Left ventricle myocardium inferior (tissue), 1 donor: ENCODE data around the gene DPH2. TPM values are rescaled to one million over a fixed set of nuclear protein-coding genes. Genes with fewer than 3 reads are reported as not detected.

ENCODE experiments used
- DNase-seq: peaks from one replicate; pipeline ENCODE4 v3.0.0-alpha.2; 2020
- H3K27ac ChIP-seq: fragments of 200-600 bp; replicated peaks from 2 replicates; pipeline ENCODE4 v1.8.0; 2021
- H3K27me3 ChIP-seq: fragments of 200-600 bp; 2 replicates; pipeline ENCODE4 v1.8.0; 2021; ENCODE audit warnings: low read depth
- H3K36me3 ChIP-seq: fragments of 200-600 bp; 2 replicates; pipeline ENCODE4 v1.8.0; 2021
- H3K4me1 ChIP-seq: fragments of 200-600 bp; 2 replicates; pipeline ENCODE4 v1.8.0; 2021
- H3K4me3 ChIP-seq: fragments of 200-600 bp; 2 replicates; pipeline ENCODE4 v1.8.0; 2021; ENCODE audit warnings: mild to moderate bottlenecking, moderate library complexity
- H3K9me3 ChIP-seq: fragments of 200-600 bp; replicated peaks from 2 replicates; pipeline ENCODE4 v1.8.0; 2021
- CTCF ChIP-seq: fragments of 200-600 bp; IDR thresholded peaks from 2 replicates; pipeline ENCODE4 v1.8.0; 2021; ENCODE audit warnings: antibody characterized with exemption, mild to moderate bottlenecking, borderline replicate concordance
- intact Hi-C: fragments of 100-400 bp; cut with micrococcal nuclease; formaldehyde crosslinking; loops from one replicate; pipeline ENCODE4 v1.11.0; 2022
- total RNA-seq: library from RNA; stranded (reverse); fragmentation: NEBNext Ultra II Directional; extraction: Animal tissue kit (Norgen Biotek cat#: 25700); gene quantifications from one replicate; pipeline ENCODE4 v1.2.1, GENCODE V29; 2021
- donor health status: DM: no; HTN: yes; CAD: no; lungs with severe emphysema.

Gene DPH2
- total RNA-seq, 1 donor from 2014 or later, result 18.2 TPM

- Histone ChIP-seq H3K9me3 (no peaks in the 10 kb centered on the region), H3K27ac (no peak overlapping the region), H3K36me3 (no peaks in the 10 kb centered on the region), H3K27me3 (peaks cover 25% of the 10 kb centered on the region), H3K4me1 (peaks cover 36% of the 10 kb centered on the region), H3K4me3 (no peak overlapping the region)
- peak; percentile 44 for DNase-seq
- TF ChIP-seq CTCF, result no peak
- intact Hi-C loops, result loop anchor here (5.0 kb wide), 1 partner anchor 172 kb away; no protein-coding TSS in a partner anchor
Observed at GRCh38 chr1:43938892-43939587, 30.8 kb upstream of the DPH2 start.

- H3K27me3 ChIP-seq, result no peaks in the 10 kb centered on the region
- H3K4me1 ChIP-seq, result peaks cover 32% of the 10 kb centered on the region
- no peak overlapping the region for H3K4me3 ChIP-seq
- H3K27ac ChIP-seq, result no peak overlapping the region
- H3K36me3 ChIP-seq, result no peaks in the 10 kb centered on the region
- intact Hi-C loops, result no loop called here
- no peak for DNase-seq
- no peaks in the 10 kb centered on the region for H3K9me3 ChIP-seq
- no peak for TF ChIP-seq CTCF
Observed at GRCh38 chr1:43942411-43942810, 27.4 kb upstream of the DPH2 start.

GRCh38 chr1:43944860-43945259 lies 24.9 kb upstream of the DPH2 start:
- intact Hi-C loops, result no loop called here
- no peak for TF ChIP-seq CTCF
- Histone ChIP-seq H3K36me3 (peaks cover 2% of the 10 kb centered on the region), H3K9me3 (no peaks in the 10 kb centered on the region), H3K4me1 (peaks cover 45% of the 10 kb centered on the region), H3K27ac (no peak overlapping the region), H3K4me3 (no peak overlapping the region), H3K27me3 (no peaks in the 10 kb centered on the region)
- no peak for DNase-seq

GRCh38 chr1:43945674-43946235 lies 24.1 kb upstream of the DPH2 start:
- no peak for TF ChIP-seq CTCF
- Histone ChIP-seq H3K27ac (peak overlapping the region; percentile 97), H3K36me3 (peaks cover 9% of the 10 kb centered on the region), H3K4me1 (peaks cover 54% of the 10 kb centered on the region), H3K27me3 (no peaks in the 10 kb centered on the region), H3K9me3 (no peaks in the 10 kb centered on the region), H3K4me3 (peak overlapping the region; percentile 85)
- intact Hi-C loops, result no loop called here
- DNase-seq, result no peak

- H3K27ac ChIP-seq, result peak within 1 kb of the TSS; percentile 97
- DNase-seq, result peak; percentile 94
- no peaks in the 10 kb centered on the region for H3K9me3 ChIP-seq
- H3K36me3 ChIP-seq, result peaks cover 9% of the 10 kb centered on the region
- peaks cover 61% of the 10 kb centered on the region for H3K4me1 ChIP-seq
- H3K4me3 ChIP-seq, result peak within 1 kb of the TSS; percentile 85
- intact Hi-C loops, result no loop called here
- no peaks in the 10 kb centered on the region for H3K27me3 ChIP-seq
- TF ChIP-seq CTCF, result peak; percentile 77
Observed at GRCh38 chr1:43946236-43947060, 23.4 kb upstream of the DPH2 start, which contains the start of gene IPO13. TSS of gene IPO13 (plus strand) at chr1:43946950. CDS start at chr1:43947601, 651 bp downstream.
